Activated CD4-positive, alpha-beta memory T cell treated with anti-CD3 and anti-CD28 coated beads for 36 hours (primary cell): Measurements from ENCODE around the gene CFAP119. TPM values are rescaled to one million over a fixed set of nuclear protein-coding genes. Genes with fewer than 3 reads are reported as not detected.

Source experiments
- CTCF ChIA-PET: fragments of 350-600 bp; sonication (Branson Sonifier 250); formaldehyde crosslinking; loops from one replicate; lab custom pipeline; 2021; ENCODE audit warnings: antibody characterized with exemption, inconsistent platforms; lab: Charles Lee
- POLR2A ChIA-PET: fragments of 350-600 bp; sonication (Branson Sonifier 250); formaldehyde crosslinking; loops from one replicate; lab custom pipeline; 2021; ENCODE audit warnings: antibody characterized with exemption; lab: Charles Lee
- DNase-seq: peaks from one replicate; pipeline ENCODE4 v3.0.0-alpha.2; 2020
- H3K27ac Mint-ChIP-seq: one replicate; pipeline ENCODE4 v1.8.0; 2021; ENCODE audit warnings: mixed read lengths
- H3K27me3 Mint-ChIP-seq: one replicate; pipeline ENCODE4 v1.8.0; 2021; ENCODE audit warnings: mixed read lengths
- H3K36me3 Mint-ChIP-seq: one replicate; pipeline ENCODE4 v1.8.0; 2021; ENCODE audit warnings: mixed read lengths
- H3K4me1 Mint-ChIP-seq: one replicate; pipeline ENCODE4 v1.8.0; 2021; ENCODE audit warnings: low read depth, mixed read lengths
- H3K4me3 Mint-ChIP-seq: one replicate; pipeline ENCODE4 v1.8.0; 2021; ENCODE audit warnings: mild to moderate bottlenecking, mixed read lengths
- H3K9me3 Mint-ChIP-seq: one replicate; pipeline ENCODE4 v1.8.0; 2021; ENCODE audit warnings: mixed read lengths
- intact Hi-C: fragments of 100-400 bp; cut with micrococcal nuclease; formaldehyde crosslinking; loops from one replicate; pipeline ENCODE4 v1.15.1; 2023
- total RNA-seq, 2 experiments: library from RNA; stranded (reverse); gene quantifications; one replicate each; pipeline ENCODE4 v1.2.3, GENCODE V29; 2021

Gene CFAP119
- total RNA-seq, 2 experiments from 2014 or later, result 3.8 to 4.9 TPM

DNA sequence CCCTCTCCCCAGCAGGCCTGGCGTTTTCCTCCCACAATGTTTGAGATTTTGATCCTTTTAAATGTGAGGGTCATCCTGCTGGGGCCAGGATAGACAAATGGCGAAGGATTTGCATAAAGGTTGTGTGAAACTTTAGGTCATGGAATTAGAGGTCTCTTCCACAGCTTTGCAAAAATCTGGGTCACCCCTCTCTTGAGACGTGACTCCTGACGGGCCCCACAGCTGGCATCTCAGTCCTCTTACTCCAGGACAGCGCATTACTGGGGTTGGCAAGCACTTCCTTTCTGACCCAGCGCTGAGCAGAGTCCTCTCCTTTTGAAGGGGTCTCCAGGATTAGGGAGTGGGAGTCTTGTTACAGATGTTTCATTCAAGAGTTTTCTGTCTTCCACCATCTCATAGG, 17.7 kb upstream of the CFAP119 start:
- no peak for DNase-seq
- ChIA-PET POLR2A (no interaction called here), CTCF (no interaction called here)
- peaks cover 15% of the 10 kb centered on the region for H3K36me3 Mint-ChIP-seq
- H3K4me1 Mint-ChIP-seq, result peaks cover 17% of the 10 kb centered on the region
- no peaks in the 10 kb centered on the region for H3K9me3 Mint-ChIP-seq
- H3K4me3 Mint-ChIP-seq, result no peak overlapping the region
- H3K27ac Mint-ChIP-seq, result no peak overlapping the region
- no peaks in the 10 kb centered on the region for H3K27me3 Mint-ChIP-seq
- intact Hi-C loops, result no loop called here

- CTCF ChIA-PET, result interaction anchor here (1.1 kb wide), 2 partner anchors 36 to 66 kb away, joined by 3 to 4 read pairs; no protein-coding TSS in a partner anchor
- Mint-ChIP-seq H3K27ac (no peak overlapping the region), H3K36me3 (peaks cover 16% of the 10 kb centered on the region), H3K4me1 (peaks cover 19% of the 10 kb centered on the region), H3K9me3 (no peaks in the 10 kb centered on the region), H3K27me3 (no peaks in the 10 kb centered on the region), H3K4me3 (no peak overlapping the region)
- POLR2A ChIA-PET, result no interaction called here
- intact Hi-C loops, result no loop called here
- no peak for DNase-seq
These were observed 16.8 kb upstream of the CFAP119 start for GRCh38 chr16:30778549-30779244.

DNA sequence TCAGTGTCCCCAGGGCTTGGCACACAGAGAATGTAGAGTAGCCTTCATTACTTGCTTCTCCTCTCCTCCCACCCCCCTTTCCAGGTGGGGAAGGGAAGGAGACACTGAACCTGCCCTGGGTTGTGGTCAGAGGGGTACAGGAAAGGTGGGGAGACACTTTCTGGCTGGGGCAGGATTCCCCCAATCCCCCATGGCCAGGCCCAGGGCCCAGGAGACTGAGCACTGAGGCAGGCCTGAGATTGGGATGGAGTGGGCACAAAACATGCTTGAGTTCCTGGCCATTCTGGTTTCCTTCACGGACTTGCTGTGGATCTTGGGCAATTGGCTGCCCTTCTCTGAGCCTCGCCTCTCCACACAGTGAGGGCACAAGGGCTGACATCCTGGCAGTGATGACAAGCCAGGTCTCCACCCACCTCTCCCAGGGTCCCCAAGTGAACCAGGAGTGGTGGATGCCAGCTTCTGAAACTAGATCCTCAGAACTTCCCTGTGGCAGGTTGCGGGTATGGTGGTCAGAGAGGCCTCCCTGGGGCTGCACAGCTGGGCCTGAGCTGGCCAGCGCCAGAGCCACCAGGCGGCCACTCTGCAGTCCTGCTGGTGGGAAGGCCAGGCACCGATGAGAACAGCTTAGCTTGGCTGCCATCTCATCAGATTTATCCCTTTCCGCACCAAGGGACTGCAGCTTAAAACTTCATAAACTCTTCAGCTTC, 15.9 kb upstream of the CFAP119 start:
- DNase-seq, result no peak
- POLR2A ChIA-PET, result interaction anchor here (0.6 kb wide), 1 partner anchor 10 kb away, joined by 3 read pairs; the partner anchor contains the start of gene ZNF629
- Mint-ChIP-seq H3K36me3 (peaks cover 18% of the 10 kb centered on the region), H3K4me1 (peaks cover 19% of the 10 kb centered on the region), H3K27ac (no peak overlapping the region), H3K4me3 (peak overlapping the region; percentile 91), H3K27me3 (no peaks in the 10 kb centered on the region), H3K9me3 (no peaks in the 10 kb centered on the region)
- CTCF ChIA-PET, result interaction anchor here (1.1 to 1.4 kb wide), 4 partner anchors 36 to 164 kb away, joined by 3 to 4 read pairs (median 4); no protein-coding TSS in a partner anchor
- intact Hi-C loops, result no loop called here

DNA sequence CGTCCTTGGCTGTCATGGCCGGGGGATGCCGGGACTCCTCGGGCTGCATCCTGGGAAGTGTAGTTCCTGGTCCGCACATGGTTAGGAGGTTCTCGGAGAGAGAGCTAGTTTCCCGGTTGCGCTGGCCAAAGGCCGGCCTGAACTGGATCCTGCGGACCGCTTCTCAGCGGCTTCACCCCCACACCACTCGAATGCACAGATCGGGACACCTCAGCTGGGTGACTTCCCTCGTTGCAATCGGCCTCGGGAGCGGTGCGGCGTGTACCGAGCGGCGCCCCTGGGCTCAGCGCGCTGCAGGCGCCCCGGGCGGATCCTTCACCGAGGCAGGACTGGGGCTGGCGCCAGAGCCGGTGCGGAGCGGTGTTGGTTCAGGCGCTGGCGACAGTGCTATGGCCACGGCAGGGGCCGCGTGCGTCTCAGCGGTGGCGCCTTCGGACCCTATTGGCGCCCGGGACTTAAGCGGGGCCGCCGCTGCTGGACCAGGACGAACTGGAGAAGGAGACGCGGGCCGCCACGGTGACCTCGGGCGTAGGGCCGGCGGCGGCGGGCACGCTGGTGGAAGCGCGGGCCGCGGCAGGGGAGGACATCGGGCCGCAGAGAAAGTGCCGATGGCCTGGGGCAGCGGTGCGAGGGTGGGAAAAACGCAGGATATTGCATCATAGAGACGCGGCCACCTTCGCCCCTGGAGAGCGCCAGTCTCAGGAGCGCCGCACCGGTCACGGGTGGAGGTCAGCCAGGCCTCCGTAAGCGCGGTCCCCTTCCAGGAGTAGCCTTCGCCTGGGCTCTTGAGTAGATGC, 13.7 kb upstream of the CFAP119 start:
- CTCF ChIA-PET, result interaction anchor here (1.0 to 1.5 kb wide), 3 partner anchors 30 to 127 kb away, joined by 4 to 5 read pairs (median 5); no protein-coding TSS in a partner anchor
- Mint-ChIP-seq H3K27me3 (no peaks in the 10 kb centered on the region), H3K27ac (peak overlapping the region; percentile 88), H3K36me3 (peaks cover 25% of the 10 kb centered on the region), H3K4me3 (peak overlapping the region; percentile 91), H3K4me1 (peaks cover 19% of the 10 kb centered on the region), H3K9me3 (no peaks in the 10 kb centered on the region)
- peak; percentile 75 for DNase-seq
- intact Hi-C loops, result loop anchor here (1.0 kb wide), 1 partner anchor 13 kb away; the partner anchor contains the start of genes CFAP119 and RNF40
- POLR2A ChIA-PET, result interaction anchor here (1.0 to 1.8 kb wide), 2 partner anchors 99 to 126 kb away, joined by 3 to 5 read pairs; no protein-coding TSS in a partner anchor

DNA sequence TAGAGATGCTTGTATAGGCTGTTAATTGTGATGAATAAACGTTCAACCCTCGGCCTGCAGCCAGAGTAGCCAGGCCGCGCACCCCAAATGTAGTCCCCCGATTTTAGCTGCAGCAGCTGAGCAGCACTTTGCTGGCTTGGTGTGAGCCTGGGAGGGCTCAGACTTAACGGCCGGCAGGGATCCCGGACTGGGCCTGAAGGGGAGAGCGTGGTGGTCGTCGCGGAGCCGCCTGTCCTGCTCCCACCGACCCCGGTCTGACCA, 13.2 kb upstream of the CFAP119 start:
- CTCF ChIA-PET, result interaction anchor here (0.8 to 1.5 kb wide), 4 partner anchors 30 to 127 kb away, joined by 3 to 5 read pairs (median 4); no protein-coding TSS in a partner anchor

GRCh38 chr16:30774367-30775130, 12.7 kb upstream of the CFAP119 start:
- no peak for DNase-seq
- no peaks in the 10 kb centered on the region for H3K9me3 Mint-ChIP-seq

More for the DNA sequence above, 13.2 kb upstream of the CFAP119 start:
- intact Hi-C loops, result loop anchor here (1.0 kb wide), 1 partner anchor 13 kb away; the partner anchor contains the start of genes CFAP119 and RNF40
- H3K27ac Mint-ChIP-seq, result peak overlapping the region; percentile 88
- H3K9me3 Mint-ChIP-seq, result no peaks in the 10 kb centered on the region
- POLR2A ChIA-PET, result interaction anchor here (1.0 to 1.8 kb wide), 2 partner anchors 100 to 127 kb away, joined by 3 to 5 read pairs; no protein-coding TSS in a partner anchor
- peak overlapping the region; percentile 91 for H3K4me3 Mint-ChIP-seq
- H3K4me1 Mint-ChIP-seq, result peaks cover 19% of the 10 kb centered on the region
- DNase-seq, result no peak
- H3K36me3 Mint-ChIP-seq, result peaks cover 29% of the 10 kb centered on the region
- H3K27me3 Mint-ChIP-seq, result no peaks in the 10 kb centered on the region

GRCh38 chr16:30773826-30774225, 12.0 kb upstream of the CFAP119 start:
- POLR2A ChIA-PET, result no interaction called here
- H3K4me1 Mint-ChIP-seq, result peaks cover 19% of the 10 kb centered on the region
- H3K36me3 Mint-ChIP-seq, result peaks cover 36% of the 10 kb centered on the region
- no peaks in the 10 kb centered on the region for H3K27me3 Mint-ChIP-seq
- H3K4me3 Mint-ChIP-seq, result no peak overlapping the region
- no peaks in the 10 kb centered on the region for H3K9me3 Mint-ChIP-seq
- no peak overlapping the region for H3K27ac Mint-ChIP-seq
- no peak for DNase-seq
- intact Hi-C loops, result no loop called here
- CTCF ChIA-PET, result no interaction called here

More at GRCh38 chr16:30774367-30775130, 12.7 kb upstream of the CFAP119 start:
- H3K27me3 Mint-ChIP-seq, result no peaks in the 10 kb centered on the region
- peaks cover 19% of the 10 kb centered on the region for H3K4me1 Mint-ChIP-seq
- peak overlapping the region; percentile 91 for H3K4me3 Mint-ChIP-seq
- intact Hi-C loops, result loop anchor here (1.0 kb wide), 1 partner anchor 12 kb away; the partner anchor contains the start of genes CFAP119 and RNF40
- ChIA-PET POLR2A (interaction anchor here (1.0 to 1.8 kb wide), 2 partner anchors 100 to 127 kb away, joined by 3 to 5 read pairs; no protein-coding TSS in a partner anchor), CTCF (interaction anchor here (0.8 to 1.5 kb wide), 4 partner anchors 31 to 128 kb away, joined by 3 to 5 read pairs (median 4); no protein-coding TSS in a partner anchor)
- no peak overlapping the region for H3K27ac Mint-ChIP-seq
- H3K36me3 Mint-ChIP-seq, result peaks cover 30% of the 10 kb centered on the region

DNA sequence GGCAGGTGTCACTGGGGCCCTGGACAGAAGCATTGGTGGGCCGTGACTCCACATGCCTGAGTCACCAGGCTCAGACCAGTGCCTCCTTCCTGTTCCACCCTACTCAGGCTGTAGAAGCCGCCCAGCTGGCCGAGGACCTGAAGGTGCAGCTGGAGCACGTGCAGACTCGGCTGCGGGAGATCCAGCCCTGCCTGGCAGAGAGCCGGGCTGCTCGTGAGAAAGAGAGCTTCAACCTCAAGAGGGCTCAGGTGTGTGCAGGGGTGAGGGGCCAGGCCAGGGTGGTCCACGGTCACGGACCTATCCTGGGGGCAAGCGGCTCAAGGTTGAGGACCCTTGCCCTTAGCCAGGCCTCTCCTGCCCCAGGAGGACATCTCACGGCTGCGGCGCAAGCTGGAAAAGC, 9.9 kb upstream of the CFAP119 start:
- no peak for DNase-seq
- H3K4me3 Mint-ChIP-seq, result no peak overlapping the region
- ChIA-PET CTCF (interaction anchor here (1.7 kb wide), 1 partner anchor 130 kb away, joined by 4 read pairs; no protein-coding TSS in a partner anchor), POLR2A (interaction anchor here (0.6 kb wide), 1 partner anchor 35 kb away, joined by 3 read pairs; no protein-coding TSS in a partner anchor)
- no peaks in the 10 kb centered on the region for H3K27me3 Mint-ChIP-seq
- peaks cover 13% of the 10 kb centered on the region for H3K4me1 Mint-ChIP-seq
- H3K27ac Mint-ChIP-seq, result no peak overlapping the region
- intact Hi-C loops, result no loop called here
- peaks cover 43% of the 10 kb centered on the region for H3K36me3 Mint-ChIP-seq
- no peaks in the 10 kb centered on the region for H3K9me3 Mint-ChIP-seq

GRCh38 chr16:30769379-30770089, 7.7 kb upstream of the CFAP119 start:
- peaks cover 54% of the 10 kb centered on the region for H3K36me3 Mint-ChIP-seq
- H3K9me3 Mint-ChIP-seq, result no peaks in the 10 kb centered on the region
- intact Hi-C loops, result no loop called here
- DNase-seq, result no peak
- no peak overlapping the region for H3K4me3 Mint-ChIP-seq
- no peaks in the 10 kb centered on the region for H3K27me3 Mint-ChIP-seq
- ChIA-PET CTCF (no interaction called here), POLR2A (interaction anchor here (1.1 kb wide), 1 partner anchor 21 kb away, joined by 4 read pairs; the partner anchor contains the start of gene PHKG2)
- peaks cover 2% of the 10 kb centered on the region for H3K4me1 Mint-ChIP-seq
- H3K27ac Mint-ChIP-seq, result no peak overlapping the region

- DNase-seq, result no peak
- ChIA-PET POLR2A (interaction anchor here (1.1 kb wide), 1 partner anchor 21 kb away, joined by 4 read pairs; the partner anchor contains the start of gene PHKG2), CTCF (no interaction called here)
- H3K4me3 Mint-ChIP-seq, result no peak overlapping the region
- peaks cover 56% of the 10 kb centered on the region for H3K36me3 Mint-ChIP-seq
- no peaks in the 10 kb centered on the region for H3K9me3 Mint-ChIP-seq
- no peaks in the 10 kb centered on the region for H3K27me3 Mint-ChIP-seq
- H3K4me1 Mint-ChIP-seq, result peaks cover 4% of the 10 kb centered on the region
- intact Hi-C loops, result no loop called here
- H3K27ac Mint-ChIP-seq, result no peak overlapping the region
These were observed 6.8 kb upstream of the CFAP119 start for GRCh38 chr16:30768583-30769181.
